ENCODE results near the gene MTX1. TPM values are rescaled to one million over a fixed set of nuclear protein-coding genes. Genes with fewer than 3 reads are reported as not detected.

The MTX1 gene
- polyA plus RNA-seq, 4 donors = 40.0 to 72.2 (median 49.4) TPM

- Histone ChIP-seq H3K36me3 (ENCODE audit: control insufficient read depth in 3 of 3, insufficient read depth in 2 of 3, low read depth in 1 of 3, low read length in 3 of 3) (peaks cover 0 to 27% (median 0%) of the 10 kb centered on the region in 3 donors), H3K27ac (ENCODE audit: low read depth in 1 of 3, low read length in 2 of 3) (peak overlapping the region in 1 of 3 donors; percentile 12), H3K9me3 (ENCODE audit: control insufficient read depth in 2 of 2, insufficient read depth in 1 of 2, low read depth in 1 of 2, low read length in 1 of 2) (no peaks in the 10 kb centered on the region), H3K4me1 (ENCODE audit: control insufficient read depth in 3 of 3, insufficient read depth in 2 of 3, low read depth in 1 of 3, low read length in 2 of 3) (peaks cover 0 to 19% (median 8%) of the 10 kb centered on the region in 3 donors), H3K4me3 (ENCODE audit: low read depth in 1 of 3, low read length in 3 of 3) (peak overlapping the region in 2 of 3 donors; percentile 4 to 40), H3K27me3 (ENCODE audit: control insufficient read depth in 3 of 3, insufficient read depth in 3 of 3, low read length in 3 of 3) (no peaks in the 10 kb centered on the region)
- DNase-seq = peak; percentile 92 to 96
- no peak for FAIRE-seq
- WGBS, 3 donors = 14 to 23% (median 22%) methylated on average over 23 of the region's 23 CpGs
These were observed 42.3 kb downstream of the MTX1 start for GRCh38 chr1:155250633-155251449.

GRCh38 chr1:155251566-155251965, 43.1 kb downstream of the MTX1 start:
- WGBS, 3 donors = 89 to 94% (median 93%) methylated on average over 7 of the region's 7 CpGs
- H3K9me3 ChIP-seq (ENCODE audit: control insufficient read depth in 2 of 2, insufficient read depth in 1 of 2, low read depth in 1 of 2, low read length in 1 of 2) = no peaks in the 10 kb centered on the region
- H3K4me3 ChIP-seq (ENCODE audit: low read depth in 1 of 3, low read length in 3 of 3) = no peak overlapping the region
- H3K27ac ChIP-seq (ENCODE audit: low read depth in 1 of 3, low read length in 2 of 3) = no peak overlapping the region
- no peak for FAIRE-seq
- no peaks in the 10 kb centered on the region for H3K27me3 ChIP-seq (ENCODE audit: control insufficient read depth in 3 of 3, insufficient read depth in 3 of 3, low read length in 3 of 3)
- H3K4me1 ChIP-seq (ENCODE audit: control insufficient read depth in 3 of 3, insufficient read depth in 2 of 3, low read depth in 1 of 3, low read length in 2 of 3) = peaks cover 0 to 23% (median 8%) of the 10 kb centered on the region in 3 donors
- peaks cover 0 to 34% (median 0%) of the 10 kb centered on the region in 3 donors for H3K36me3 ChIP-seq (ENCODE audit: control insufficient read depth in 3 of 3, insufficient read depth in 2 of 3, low read depth in 1 of 3, low read length in 3 of 3)
- DNase-seq = no peak

DNA sequence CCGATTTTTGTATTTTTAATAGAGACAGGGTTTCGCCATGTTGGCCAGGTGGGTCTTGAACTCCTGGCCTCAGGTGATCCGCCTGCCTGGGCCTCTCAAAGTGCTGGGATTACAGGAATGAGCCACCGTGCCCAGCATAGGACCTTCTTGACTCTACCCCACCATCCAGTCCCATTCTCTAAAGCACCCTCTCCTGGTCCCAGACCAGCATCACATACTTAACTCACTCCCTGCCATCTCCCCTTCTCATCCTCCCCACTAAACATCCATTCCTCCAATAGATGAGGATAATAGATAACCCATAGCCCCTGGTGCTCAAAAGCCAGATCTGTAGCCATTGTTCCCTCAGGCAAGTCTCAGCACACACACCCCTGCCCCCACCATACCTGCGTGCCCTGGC, 44.7 kb downstream of the MTX1 start:
- Histone ChIP-seq H3K27ac (ENCODE audit: low read depth in 1 of 3, low read length in 2 of 3) (no peak overlapping the region), H3K4me1 (ENCODE audit: control insufficient read depth in 3 of 3, insufficient read depth in 2 of 3, low read depth in 1 of 3, low read length in 2 of 3) (peaks cover 0 to 23% (median 8%) of the 10 kb centered on the region in 3 donors), H3K9me3 (ENCODE audit: control insufficient read depth in 2 of 2, insufficient read depth in 1 of 2, low read depth in 1 of 2, low read length in 1 of 2) (no peaks in the 10 kb centered on the region), H3K27me3 (ENCODE audit: control insufficient read depth in 3 of 3, insufficient read depth in 3 of 3, low read length in 3 of 3) (no peaks in the 10 kb centered on the region), H3K4me3 (ENCODE audit: low read depth in 1 of 3, low read length in 3 of 3) (no peak overlapping the region), H3K36me3 (ENCODE audit: control insufficient read depth in 3 of 3, insufficient read depth in 2 of 3, low read depth in 1 of 3, low read length in 3 of 3) (peaks cover 0 to 34% (median 3%) of the 10 kb centered on the region in 3 donors)
- DNase-seq (no peak), FAIRE-seq (no peak)
- WGBS, 3 donors = 85 to 89% (median 87%) methylated on average over 5 of the region's 5 CpGs

GRCh38 chr1:155253797-155254196, 45.3 kb downstream of the MTX1 start:
- H3K27me3 ChIP-seq (ENCODE audit: control insufficient read depth in 3 of 3, insufficient read depth in 3 of 3, low read length in 3 of 3) = no peaks in the 10 kb centered on the region
- H3K9me3 ChIP-seq (ENCODE audit: control insufficient read depth in 2 of 2, insufficient read depth in 1 of 2, low read depth in 1 of 2, low read length in 1 of 2) = no peaks in the 10 kb centered on the region
- WGBS, 3 donors = 59 to 68% (median 65%) methylated on average over 5 of the region's 5 CpGs
- peak overlapping the region in 1 of 3 donors; percentile 71 for H3K4me3 ChIP-seq (ENCODE audit: low read depth in 1 of 3, low read length in 3 of 3)
- H3K27ac ChIP-seq (ENCODE audit: low read depth in 1 of 3, low read length in 2 of 3) = no peak overlapping the region
- DNase-seq (no peak), FAIRE-seq (no peak)
- peaks cover 0 to 33% (median 7%) of the 10 kb centered on the region in 3 donors for H3K36me3 ChIP-seq (ENCODE audit: control insufficient read depth in 3 of 3, insufficient read depth in 2 of 3, low read depth in 1 of 3, low read length in 3 of 3)
- H3K4me1 ChIP-seq (ENCODE audit: control insufficient read depth in 3 of 3, insufficient read depth in 2 of 3, low read depth in 1 of 3, low read length in 2 of 3) = peaks cover 0 to 23% (median 8%) of the 10 kb centered on the region in 3 donors

DNA sequence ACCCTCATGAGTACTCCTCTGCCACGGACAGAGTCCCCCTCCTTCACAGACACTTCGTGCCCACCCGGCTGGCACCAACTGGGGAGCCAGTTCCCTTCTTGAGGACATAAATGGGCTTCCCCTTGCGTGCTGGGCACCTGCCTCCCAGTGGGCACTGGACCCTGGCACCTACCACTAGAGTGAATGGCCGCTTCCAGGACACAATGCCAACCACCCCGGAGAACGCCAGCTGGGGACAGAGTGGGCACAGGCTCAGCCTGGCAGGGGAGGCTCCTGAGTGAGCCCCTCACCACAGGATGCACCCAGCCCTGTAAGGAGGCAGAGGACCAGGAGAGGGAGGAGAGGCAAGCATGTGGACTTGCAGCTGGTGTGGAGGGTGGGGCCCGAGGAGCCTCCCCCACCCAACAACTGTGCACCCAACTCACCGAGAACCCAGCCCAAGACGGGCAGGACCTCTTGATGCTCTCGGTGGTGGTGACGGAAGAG, 45.8 kb downstream of the MTX1 start:
- DNase-seq = no peak

GRCh38 chr1:155254714-155255242, 46.3 kb downstream of the MTX1 start:
- H3K27ac ChIP-seq (ENCODE audit: low read depth in 1 of 3, low read length in 2 of 3) = peak overlapping the region; percentile 95 to 99 (median 96)
- H3K9me3 ChIP-seq (ENCODE audit: control insufficient read depth in 2 of 2, insufficient read depth in 1 of 2, low read depth in 1 of 2, low read length in 1 of 2) = no peaks in the 10 kb centered on the region
- H3K27me3 ChIP-seq (ENCODE audit: control insufficient read depth in 3 of 3, insufficient read depth in 3 of 3, low read length in 3 of 3) = no peaks in the 10 kb centered on the region
- WGBS, 3 donors = 3 to 9% (median 3%) methylated on average over 23 to 35 of the region's 35 CpGs
- H3K36me3 ChIP-seq (ENCODE audit: control insufficient read depth in 3 of 3, insufficient read depth in 2 of 3, low read depth in 1 of 3, low read length in 3 of 3) = peaks cover 0 to 36% (median 7%) of the 10 kb centered on the region in 3 donors
- peaks cover 0 to 23% (median 8%) of the 10 kb centered on the region in 3 donors for H3K4me1 ChIP-seq (ENCODE audit: control insufficient read depth in 3 of 3, insufficient read depth in 2 of 3, low read depth in 1 of 3, low read length in 2 of 3)
- DNase-seq = peak in 1 of 2 donors; percentile 38
- no peak for FAIRE-seq
- peak overlapping the region; percentile 71 to 83 (median 74) for H3K4me3 ChIP-seq (ENCODE audit: low read depth in 1 of 3, low read length in 3 of 3)

More for the DNA sequence above, 45.8 kb downstream of the MTX1 start:
- Histone ChIP-seq H3K4me3 (ENCODE audit: low read depth in 1 of 3, low read length in 3 of 3) (peak overlapping the region in 2 of 3 donors; percentile 71 to 74), H3K27me3 (ENCODE audit: control insufficient read depth in 3 of 3, insufficient read depth in 3 of 3, low read length in 3 of 3) (no peaks in the 10 kb centered on the region), H3K27ac (ENCODE audit: low read depth in 1 of 3, low read length in 2 of 3) (peak overlapping the region in 1 of 3 donors; percentile 99), H3K9me3 (ENCODE audit: control insufficient read depth in 2 of 2, insufficient read depth in 1 of 2, low read depth in 1 of 2, low read length in 1 of 2) (no peaks in the 10 kb centered on the region), H3K36me3 (ENCODE audit: control insufficient read depth in 3 of 3, insufficient read depth in 2 of 3, low read depth in 1 of 3, low read length in 3 of 3) (peaks cover 0 to 34% (median 7%) of the 10 kb centered on the region in 3 donors), H3K4me1 (ENCODE audit: control insufficient read depth in 3 of 3, insufficient read depth in 2 of 3, low read depth in 1 of 3, low read length in 2 of 3) (peaks cover 0 to 23% (median 8%) of the 10 kb centered on the region in 3 donors)
- 38 to 47% (median 47%) methylated on average over 12 of the region's 12 CpGs for WGBS, 3 donors
- no peak for FAIRE-seq

DNA sequence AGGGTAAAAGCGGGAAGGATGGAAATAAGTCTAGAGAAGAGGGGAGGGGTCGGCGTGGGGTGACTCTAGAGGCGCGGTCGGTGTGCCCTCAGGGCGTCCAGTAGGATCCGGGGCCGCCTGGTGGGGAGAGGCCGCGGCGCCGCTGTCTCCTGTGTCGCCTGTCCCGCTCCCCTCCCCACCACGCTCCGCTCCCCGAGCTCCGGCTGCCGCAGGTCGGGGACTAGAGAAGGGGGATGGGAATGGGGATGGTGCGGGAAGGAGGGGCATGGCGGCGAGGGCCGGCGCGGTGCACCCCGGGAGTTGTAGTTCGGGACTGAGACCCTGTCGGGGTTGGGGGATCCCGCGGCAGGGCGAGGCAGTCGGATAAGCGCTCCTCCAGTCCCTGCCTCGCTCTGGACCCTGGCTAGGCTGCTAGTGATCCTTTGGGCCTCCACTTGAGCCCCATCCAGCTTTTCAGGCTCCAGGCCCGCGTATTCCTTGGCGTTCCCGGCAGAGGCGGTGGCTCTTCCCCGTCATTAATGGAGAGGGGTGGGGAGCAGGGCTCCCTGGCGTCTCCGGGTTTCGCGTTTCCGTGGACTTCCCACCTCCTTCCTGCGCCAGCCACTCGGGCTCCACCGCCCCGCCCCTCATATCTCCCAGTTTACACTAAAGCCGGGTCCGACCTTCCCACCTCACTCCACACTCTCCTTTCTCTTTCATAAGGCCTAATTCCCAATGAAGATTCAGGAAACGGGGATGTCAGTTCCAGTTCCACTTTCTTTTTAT, 46.9 kb downstream of the MTX1 start, which contains the start of gene ENTREP3:
Gene ENTREP3 (minus strand): TSS at position 241 of the 765 bp plus-strand sequence. CDS start 606 bp downstream, outside the sequence.
- DNase-seq (peak; percentile 85 to 95), FAIRE-seq (no peak)
- H3K4me3 ChIP-seq (ENCODE audit: low read depth in 1 of 3, low read length in 3 of 3) = peak within 1 kb of the TSS; percentile 71 to 83 (median 74)
- H3K27ac ChIP-seq (ENCODE audit: low read depth in 1 of 3, low read length in 2 of 3) = peak within 1 kb of the TSS; percentile 95 to 99 (median 96)
- peaks cover 0 to 20% (median 8%) of the 10 kb centered on the region in 3 donors for H3K4me1 ChIP-seq (ENCODE audit: control insufficient read depth in 3 of 3, insufficient read depth in 2 of 3, low read depth in 1 of 3, low read length in 2 of 3)
- H3K27me3 ChIP-seq (ENCODE audit: control insufficient read depth in 3 of 3, insufficient read depth in 3 of 3, low read length in 3 of 3) = no peaks in the 10 kb centered on the region
- 0 to 3% (median 2%) methylated on average over 36 to 54 of the region's 54 CpGs for WGBS, 3 donors
- no peaks in the 10 kb centered on the region for H3K9me3 ChIP-seq (ENCODE audit: control insufficient read depth in 2 of 2, insufficient read depth in 1 of 2, low read depth in 1 of 2, low read length in 1 of 2)
- peaks cover 0 to 37% (median 7%) of the 10 kb centered on the region in 3 donors for H3K36me3 ChIP-seq (ENCODE audit: control insufficient read depth in 3 of 3, insufficient read depth in 2 of 3, low read depth in 1 of 3, low read length in 3 of 3)

Measured in small intestine (tissue), 7 donors.